ENCODE measurements around the gene CAPN12.

The CAPN12 gene

GRCh38 chr19:38739440-38740256 lies 4.6 kb downstream of the CAPN12 start:
- no peaks in the 10 kb centered on the region for H3K27me3 Mint-ChIP-seq
- peaks cover 19% of the 10 kb centered on the region for H3K36me3 Mint-ChIP-seq (ENCODE audit: insufficient read depth)
- ATAC-seq (replicated peaks) (peak; percentile 31), DNase-seq (no peak)
- peaks cover 28 to 30% of the 10 kb centered on the region in 2 donors for H3K4me1 Mint-ChIP-seq (ENCODE audit: low read depth in 2 of 2)
- peak overlapping the region; percentile 55 to 58 for H3K4me3 Mint-ChIP-seq
- H3K9me3 Mint-ChIP-seq, result no peaks in the 10 kb centered on the region
- H3K27ac Mint-ChIP-seq, result peak overlapping the region; percentile 35 to 44

DNA sequence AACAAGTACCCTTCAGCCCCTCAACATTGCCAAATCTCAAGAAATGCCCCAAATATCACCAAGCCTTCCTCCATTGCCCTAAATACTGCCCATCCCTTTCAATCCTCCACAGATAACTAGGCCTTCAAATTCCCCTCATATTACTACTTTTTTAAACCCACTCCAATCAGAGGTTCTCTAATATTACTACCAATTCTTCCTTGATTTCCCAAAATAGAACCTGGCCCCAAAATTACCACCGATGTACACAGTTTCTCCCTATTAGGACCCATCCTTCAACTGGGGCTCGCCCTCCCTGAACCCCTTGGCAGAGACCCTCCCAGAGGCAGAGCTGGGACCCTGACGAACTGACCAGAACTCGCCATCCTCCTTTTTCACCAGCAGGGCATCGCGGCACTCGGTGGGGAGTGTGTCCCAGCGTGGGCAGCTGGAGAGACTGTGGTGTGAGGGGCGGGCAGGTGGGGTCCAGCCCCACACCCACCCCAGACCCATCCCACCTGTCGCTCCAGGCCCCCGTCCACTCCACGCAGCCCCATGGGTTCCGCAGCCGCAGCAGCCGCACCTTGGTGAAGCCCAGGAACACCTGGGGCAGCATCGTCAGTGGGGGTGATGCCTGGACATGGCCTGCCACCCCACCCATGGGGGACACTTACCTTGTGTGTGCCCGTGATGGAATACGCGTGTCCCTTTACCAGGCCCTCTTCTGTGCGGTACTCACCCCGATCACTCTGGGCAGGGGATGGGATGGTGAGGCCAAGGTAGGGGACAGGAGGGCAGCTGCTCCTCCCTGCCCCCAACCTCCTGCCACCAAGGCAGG lies 6.1 kb downstream of the CAPN12 start:
- Mint-ChIP-seq H3K9me3 (no peaks in the 10 kb centered on the region), H3K36me3 (ENCODE audit: insufficient read depth) (peaks cover 27% of the 10 kb centered on the region), H3K4me3 (peak overlapping the region; percentile 39 to 58), H3K27me3 (no peaks in the 10 kb centered on the region), H3K27ac (peak overlapping the region in 1 of 2 donors; percentile 14), H3K4me1 (ENCODE audit: low read depth in 2 of 2) (peaks cover 43% of the 10 kb centered on the region in 2 donors)
- DNase-seq (no peak), ATAC-seq (replicated peaks) (no peak)

GRCh38 chr19:38737281-38737865 lies 6.9 kb downstream of the CAPN12 start:
- DNase-seq (no peak), ATAC-seq (replicated peaks) (no peak)
- H3K27ac Mint-ChIP-seq, result no peak overlapping the region
- H3K36me3 Mint-ChIP-seq (ENCODE audit: insufficient read depth), result peaks cover 27% of the 10 kb centered on the region
- H3K4me1 Mint-ChIP-seq (ENCODE audit: low read depth in 2 of 2), result peaks cover 49% of the 10 kb centered on the region in 2 donors
- H3K4me3 Mint-ChIP-seq, result peak overlapping the region; percentile 52 to 72
- H3K9me3 Mint-ChIP-seq, result no peaks in the 10 kb centered on the region
- H3K27me3 Mint-ChIP-seq, result no peaks in the 10 kb centered on the region

- peak overlapping the region; percentile 76 to 95 for H3K27ac Mint-ChIP-seq
- peaks cover 56% of the 10 kb centered on the region in 2 donors for H3K4me1 Mint-ChIP-seq (ENCODE audit: low read depth in 2 of 2)
- ATAC-seq (replicated peaks), result no peak
- no peaks in the 10 kb centered on the region for H3K27me3 Mint-ChIP-seq
- no peaks in the 10 kb centered on the region for H3K9me3 Mint-ChIP-seq
- H3K4me3 Mint-ChIP-seq, result peak overlapping the region; percentile 72 to 76
- no peak for DNase-seq
- H3K36me3 Mint-ChIP-seq (ENCODE audit: insufficient read depth), result peaks cover 27% of the 10 kb centered on the region
Measured at GRCh38 chr19:38736413-38737280, 7.6 kb downstream of the CAPN12 start.

DNA sequence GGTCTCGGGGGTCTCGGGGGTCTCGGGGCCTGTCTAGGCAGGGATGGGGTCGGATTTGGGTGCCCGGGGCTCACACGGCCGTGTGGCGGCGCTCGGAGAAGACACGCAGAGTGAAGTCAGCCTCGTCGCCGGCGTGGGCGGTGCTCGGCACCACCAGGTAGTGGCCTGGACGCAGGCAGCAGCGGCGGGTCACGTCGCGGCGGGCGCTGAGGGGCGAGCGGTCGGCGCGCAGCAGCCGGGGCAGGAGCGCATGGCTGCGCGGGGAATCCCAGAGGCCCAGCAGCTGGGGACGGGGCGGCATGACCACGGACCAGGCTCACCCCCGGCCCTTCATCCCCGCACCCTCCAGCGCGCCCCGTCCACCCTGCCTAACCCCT lies 8.2 kb downstream of the CAPN12 start:
- Mint-ChIP-seq H3K4me3 (peak overlapping the region; percentile 72 to 76), H3K27ac (peak overlapping the region; percentile 76 to 95), H3K27me3 (no peaks in the 10 kb centered on the region), H3K4me1 (ENCODE audit: low read depth in 2 of 2) (peaks cover 56 to 58% of the 10 kb centered on the region in 2 donors), H3K36me3 (ENCODE audit: insufficient read depth) (peaks cover 27% of the 10 kb centered on the region), H3K9me3 (no peaks in the 10 kb centered on the region)
- DNase-seq, result peak; percentile 51 to 63 (median 63)
- peak; percentile 66 for ATAC-seq (replicated peaks)

DNA sequence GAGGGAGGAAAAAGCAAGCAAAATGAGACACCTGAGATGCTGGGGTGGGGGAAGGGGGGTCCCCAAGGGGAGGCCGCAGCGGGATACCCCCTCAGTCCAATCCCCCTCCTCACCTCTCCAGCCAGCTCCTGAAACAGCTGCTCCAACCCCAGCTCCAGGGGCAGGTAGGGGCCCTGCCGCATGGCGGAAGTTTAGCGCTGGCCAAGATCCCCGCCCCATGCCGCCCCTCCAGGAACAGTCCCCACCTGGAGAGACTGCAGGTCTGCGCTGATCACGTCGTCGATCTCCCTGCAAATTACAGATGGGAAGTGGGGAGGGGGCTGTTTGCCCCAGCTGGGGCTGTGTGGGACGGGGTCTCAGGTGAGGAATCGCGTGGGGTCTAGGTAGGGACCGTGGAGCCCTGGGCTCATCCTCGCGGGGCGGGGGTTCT lies 9.0 kb downstream of the CAPN12 start:
- peak overlapping the region; percentile 85 to 95 for H3K27ac Mint-ChIP-seq
- H3K4me1 Mint-ChIP-seq (ENCODE audit: low read depth in 2 of 2), result peaks cover 56 to 58% of the 10 kb centered on the region in 2 donors
- H3K36me3 Mint-ChIP-seq (ENCODE audit: insufficient read depth), result peaks cover 32% of the 10 kb centered on the region

GRCh38 chr19:38734426-38735256 lies 9.6 kb downstream of the CAPN12 start:
- peaks cover 38% of the 10 kb centered on the region for H3K36me3 Mint-ChIP-seq (ENCODE audit: insufficient read depth)
- ATAC-seq (replicated peaks) (peak; percentile 52), DNase-seq (peak; percentile 21 to 42 (median 28))
- peaks cover 56 to 57% of the 10 kb centered on the region in 2 donors for H3K4me1 Mint-ChIP-seq (ENCODE audit: low read depth in 2 of 2)
- no peaks in the 10 kb centered on the region for H3K9me3 Mint-ChIP-seq
- peak overlapping the region; percentile 80 to 83 for H3K4me3 Mint-ChIP-seq
- peak overlapping the region; percentile 85 to 95 for H3K27ac Mint-ChIP-seq
- no peaks in the 10 kb centered on the region for H3K27me3 Mint-ChIP-seq

More for the DNA sequence above, 9.0 kb downstream of the CAPN12 start:
- Mint-ChIP-seq H3K27me3 (no peaks in the 10 kb centered on the region), H3K9me3 (no peaks in the 10 kb centered on the region), H3K4me3 (peak overlapping the region; percentile 80 to 83)
- ATAC-seq (replicated peaks) (peak; percentile 15), DNase-seq (peak; percentile 30 to 59 (median 35))

DNA sequence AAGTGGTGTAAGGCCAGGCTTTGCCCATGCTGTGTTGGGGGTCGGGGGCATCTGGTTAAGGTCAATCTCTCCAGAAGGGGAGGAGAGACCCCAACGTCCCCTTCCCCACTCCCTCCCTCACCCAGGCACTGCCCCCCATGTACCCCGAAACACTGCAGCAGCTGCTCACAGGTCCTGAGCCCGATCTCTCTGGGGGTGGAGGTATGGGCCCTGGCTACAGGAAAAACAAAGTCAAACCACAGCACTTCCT lies 10.2 kb downstream of the CAPN12 start:
- ATAC-seq (replicated peaks), result no peak
- DNase-seq, result no peak
- H3K27me3 Mint-ChIP-seq, result no peaks in the 10 kb centered on the region
- no peaks in the 10 kb centered on the region for H3K9me3 Mint-ChIP-seq
- peaks cover 54 to 56% of the 10 kb centered on the region in 2 donors for H3K4me1 Mint-ChIP-seq (ENCODE audit: low read depth in 2 of 2)
- H3K36me3 Mint-ChIP-seq (ENCODE audit: insufficient read depth), result peaks cover 41% of the 10 kb centered on the region
- peak overlapping the region; percentile 85 to 95 for H3K27ac Mint-ChIP-seq
- peak overlapping the region; percentile 80 to 83 for H3K4me3 Mint-ChIP-seq

- ATAC-seq (replicated peaks), result peak; percentile 14
- no peaks in the 10 kb centered on the region for H3K9me3 Mint-ChIP-seq
- DNase-seq, result no peak
- H3K27ac Mint-ChIP-seq, result peak overlapping the region; percentile 85 to 95
- H3K4me3 Mint-ChIP-seq, result peak overlapping the region; percentile 80 to 83
- peaks cover 46% of the 10 kb centered on the region for H3K36me3 Mint-ChIP-seq (ENCODE audit: insufficient read depth)
- H3K4me1 Mint-ChIP-seq (ENCODE audit: low read depth in 2 of 2), result peaks cover 51% of the 10 kb centered on the region in 2 donors
- H3K27me3 Mint-ChIP-seq, result no peaks in the 10 kb centered on the region
Measured at GRCh38 chr19:38733493-38734175, 10.6 kb downstream of the CAPN12 start.

DNA sequence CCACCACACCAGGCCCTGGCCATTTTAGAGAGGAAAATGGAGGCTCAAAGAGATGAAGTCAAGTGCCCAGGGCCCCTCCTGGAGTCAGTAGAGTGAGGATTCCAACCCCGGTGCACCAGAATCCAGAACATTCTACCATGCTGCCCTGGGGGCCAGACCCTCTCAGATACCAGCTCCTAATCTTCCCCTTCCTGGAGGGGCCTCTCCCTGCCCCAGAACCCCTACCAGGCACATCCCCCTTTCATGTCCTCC lies 11.1 kb downstream of the CAPN12 start:
- Mint-ChIP-seq H3K9me3 (no peaks in the 10 kb centered on the region), H3K27ac (peak overlapping the region; percentile 85 to 95), H3K4me3 (peak overlapping the region; percentile 18 to 83), H3K36me3 (ENCODE audit: insufficient read depth) (peaks cover 50% of the 10 kb centered on the region), H3K27me3 (no peaks in the 10 kb centered on the region), H3K4me1 (ENCODE audit: low read depth in 2 of 2) (peaks cover 49 to 52% of the 10 kb centered on the region in 2 donors)
- ATAC-seq (replicated peaks) (no peak), DNase-seq (no peak)

- Mint-ChIP-seq H3K27me3 (no peaks in the 10 kb centered on the region), H3K27ac (peak overlapping the region; percentile 35 to 95), H3K4me3 (no peak overlapping the region), H3K4me1 (ENCODE audit: low read depth in 2 of 2) (peaks cover 50 to 51% of the 10 kb centered on the region in 2 donors), H3K9me3 (no peaks in the 10 kb centered on the region), H3K36me3 (ENCODE audit: insufficient read depth) (peaks cover 61% of the 10 kb centered on the region)
- DNase-seq (no peak), ATAC-seq (replicated peaks) (no peak)
Measured at GRCh38 chr19:38731654-38732301, 12.5 kb downstream of the CAPN12 start.

All from effector memory CD8-positive, alpha-beta T cell (primary cell).